Activated CD4-positive, alpha-beta T cell treated with anti-CD3 and anti-CD28 coated beads for 24 hours (primary cell): Measurements from ENCODE around the gene KCNMB2.

Experiments used
- DNase-seq, 2 donors: peaks; one replicate each; pipeline ENCODE4 v3.0.0-alpha.2; 2020; ENCODE audit warnings: low read depth in 2 of 2

KCNMB2 gene

GRCh38 chr3:178646186-178646862 lies 110.1 kb downstream of the KCNMB2 start:
- DNase-seq, result no peak

- no peak for DNase-seq
Observed at GRCh38 chr3:178655488-178655887, 119.3 kb downstream of the KCNMB2 start.

- no peak for DNase-seq
Observed at GRCh38 chr3:178658694-178659325, 122.6 kb downstream of the KCNMB2 start.

GRCh38 chr3:178663201-178663934 lies 127.1 kb downstream of the KCNMB2 start:
- DNase-seq, result no peak

- DNase-seq, result no peak
Observed at GRCh38 chr3:178665747-178666146, 129.5 kb downstream of the KCNMB2 start.

- DNase-seq, result no peak
Observed at GRCh38 chr3:178669022-178669601, 132.9 kb downstream of the KCNMB2 start.

GRCh38 chr3:178669758-178670157 lies 133.5 kb downstream of the KCNMB2 start:
- no peak for DNase-seq

GRCh38 chr3:178671377-178671776 lies 135.1 kb downstream of the KCNMB2 start:
- no peak for DNase-seq

GRCh38 chr3:178671791-178672190 lies 135.6 kb downstream of the KCNMB2 start:
- DNase-seq, result no peak

GRCh38 chr3:178672275-178672674 lies 136.0 kb downstream of the KCNMB2 start:
- DNase-seq, result no peak

- DNase-seq, result no peak
Observed at GRCh38 chr3:178673529-178673928, 137.3 kb downstream of the KCNMB2 start.

- no peak for DNase-seq
Observed at GRCh38 chr3:178676077-178676476, 139.8 kb downstream of the KCNMB2 start.

GRCh38 chr3:178676942-178677790 lies 140.9 kb downstream of the KCNMB2 start:
- DNase-seq, result no peak

GRCh38 chr3:178677961-178678360 lies 141.7 kb downstream of the KCNMB2 start:
- no peak for DNase-seq

GRCh38 chr3:178680037-178680436 lies 143.8 kb downstream of the KCNMB2 start:
- DNase-seq, result no peak

- no peak for DNase-seq
Observed at GRCh38 chr3:178680489-178680888, 144.3 kb downstream of the KCNMB2 start.

GRCh38 chr3:178684881-178685590 lies 148.8 kb downstream of the KCNMB2 start:
- DNase-seq, result no peak

- DNase-seq, result no peak
Observed at GRCh38 chr3:178685591-178685906, 149.3 kb downstream of the KCNMB2 start.

- no peak for DNase-seq
Observed at GRCh38 chr3:178686826-178687225, 150.6 kb downstream of the KCNMB2 start.

- DNase-seq, result no peak
Observed at GRCh38 chr3:178690571-178690970, 154.3 kb downstream of the KCNMB2 start.

GRCh38 chr3:178699364-178699763 lies 163.1 kb downstream of the KCNMB2 start:
- no peak for DNase-seq
